GM18861 (cell line): Measurements from ENCODE around the gene BOLL.
"Not testable (repeated sequence)": the region's sequence is repeated elsewhere in the genome, so short reads cannot be mapped to it uniquely, and the experiment has no call there.

Experiments
- ATAC-seq: cut with Tn5 transposase; IDR thresholded peaks from one replicate; pipeline ENCODE4 v1.9.1; 2021; ENCODE audit not compliant: unreplicated experiment

The BOLL gene

DNA sequence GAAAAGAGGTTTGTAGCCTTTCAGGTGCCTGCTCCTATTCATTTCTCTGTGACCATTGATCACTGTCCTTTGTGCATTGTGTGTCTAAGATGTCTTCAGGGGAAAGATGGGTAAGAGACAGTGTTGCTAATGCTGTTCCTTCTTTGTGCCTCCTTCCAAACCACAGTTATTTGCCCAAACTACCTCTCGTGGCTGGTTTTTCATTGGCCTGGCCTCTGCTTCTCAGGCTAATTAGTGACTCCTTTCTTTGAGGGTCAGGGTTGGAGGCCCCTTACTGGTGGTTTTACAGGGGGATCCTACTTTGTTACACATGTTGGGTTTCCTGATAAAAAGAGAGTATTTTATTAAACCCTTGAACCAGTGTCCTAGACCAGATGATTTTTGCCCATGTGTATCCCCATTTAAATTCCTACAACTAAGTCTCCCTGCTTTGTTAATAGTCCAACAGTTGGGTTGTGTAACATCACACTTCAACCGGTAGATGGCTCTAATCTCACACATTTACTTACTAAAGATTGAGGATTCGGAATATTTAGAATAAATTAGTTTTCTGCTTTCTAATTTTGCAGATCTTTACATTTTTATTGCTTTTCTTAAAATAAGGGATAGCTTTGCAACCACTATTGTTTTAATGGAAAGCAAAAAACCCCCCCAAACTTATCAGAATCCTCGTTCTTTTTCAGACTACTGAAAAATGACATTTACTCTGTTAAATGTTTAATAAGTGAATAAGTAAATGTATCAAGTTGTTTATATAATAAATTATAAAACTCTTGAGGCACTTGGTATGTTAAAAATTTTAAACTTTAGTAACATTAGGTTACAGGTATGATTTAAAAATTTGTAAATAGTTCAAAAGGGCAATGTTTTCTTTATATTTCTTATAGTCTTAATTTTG, 77.6 kb downstream of the BOLL start:
- ATAC-seq = no peak

DNA sequence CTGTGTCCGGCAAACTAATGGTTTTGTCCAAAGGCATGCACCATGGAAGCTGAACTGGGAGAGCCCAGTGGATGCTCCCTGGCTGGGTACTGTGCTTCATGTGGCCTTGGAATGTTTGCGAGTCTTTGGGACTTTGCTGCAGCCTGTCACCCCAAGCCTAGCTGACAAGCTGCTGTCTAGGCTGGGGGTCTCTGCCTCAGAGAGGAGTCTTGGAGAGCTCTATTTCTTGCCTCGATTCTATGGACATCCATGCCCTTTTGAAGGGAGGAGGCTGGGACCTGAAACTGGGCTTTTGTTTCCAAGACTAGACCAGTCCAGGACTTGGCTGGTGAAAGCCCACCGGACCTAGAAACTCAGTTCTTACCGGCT, 78.3 kb downstream of the BOLL start:
- ATAC-seq = no peak

DNA sequence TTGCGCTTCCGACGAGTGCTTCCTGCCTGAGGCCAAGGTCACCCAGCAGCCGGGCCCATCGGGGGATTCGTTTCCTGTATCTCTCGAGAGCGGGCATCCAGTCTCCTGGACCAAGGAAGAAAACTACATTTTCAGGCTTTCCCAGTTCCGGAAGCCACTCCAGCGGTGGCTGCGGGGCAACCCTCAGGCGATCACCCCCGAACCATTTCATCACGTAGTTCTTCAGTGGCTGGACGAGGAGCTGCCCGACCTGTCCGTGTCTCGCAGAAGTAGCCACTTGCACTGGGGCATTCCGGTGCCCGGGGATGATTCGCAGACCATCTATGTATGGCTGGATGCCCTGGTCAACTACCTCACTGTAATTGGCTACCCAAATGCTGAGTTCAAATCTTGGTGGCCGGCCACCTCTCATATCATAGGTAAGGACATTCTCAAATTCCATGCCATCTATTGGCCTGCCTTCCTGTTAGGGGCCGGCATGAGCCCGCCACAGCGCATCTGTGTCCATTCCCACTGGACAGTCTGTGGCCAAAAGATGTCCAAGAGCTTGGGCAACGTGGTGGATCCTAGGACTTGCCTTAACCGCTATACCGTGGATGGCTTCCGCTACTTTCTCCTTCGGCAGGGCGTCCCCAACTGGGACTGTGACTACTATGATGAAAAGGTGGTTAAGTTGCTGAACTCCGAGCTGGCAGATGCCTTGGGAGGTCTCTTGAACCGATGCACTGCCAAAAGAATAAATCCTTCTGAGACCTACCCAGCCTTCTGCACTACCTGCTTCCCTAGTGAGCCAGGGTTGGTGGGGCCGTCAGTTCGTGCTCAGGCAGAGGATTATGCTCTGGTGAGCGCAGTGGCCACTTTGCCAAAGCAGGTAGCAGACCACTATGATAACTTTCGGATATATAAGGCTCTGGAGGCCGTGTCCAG, 78.9 kb downstream of the BOLL start:
- no peak for ATAC-seq

DNA sequence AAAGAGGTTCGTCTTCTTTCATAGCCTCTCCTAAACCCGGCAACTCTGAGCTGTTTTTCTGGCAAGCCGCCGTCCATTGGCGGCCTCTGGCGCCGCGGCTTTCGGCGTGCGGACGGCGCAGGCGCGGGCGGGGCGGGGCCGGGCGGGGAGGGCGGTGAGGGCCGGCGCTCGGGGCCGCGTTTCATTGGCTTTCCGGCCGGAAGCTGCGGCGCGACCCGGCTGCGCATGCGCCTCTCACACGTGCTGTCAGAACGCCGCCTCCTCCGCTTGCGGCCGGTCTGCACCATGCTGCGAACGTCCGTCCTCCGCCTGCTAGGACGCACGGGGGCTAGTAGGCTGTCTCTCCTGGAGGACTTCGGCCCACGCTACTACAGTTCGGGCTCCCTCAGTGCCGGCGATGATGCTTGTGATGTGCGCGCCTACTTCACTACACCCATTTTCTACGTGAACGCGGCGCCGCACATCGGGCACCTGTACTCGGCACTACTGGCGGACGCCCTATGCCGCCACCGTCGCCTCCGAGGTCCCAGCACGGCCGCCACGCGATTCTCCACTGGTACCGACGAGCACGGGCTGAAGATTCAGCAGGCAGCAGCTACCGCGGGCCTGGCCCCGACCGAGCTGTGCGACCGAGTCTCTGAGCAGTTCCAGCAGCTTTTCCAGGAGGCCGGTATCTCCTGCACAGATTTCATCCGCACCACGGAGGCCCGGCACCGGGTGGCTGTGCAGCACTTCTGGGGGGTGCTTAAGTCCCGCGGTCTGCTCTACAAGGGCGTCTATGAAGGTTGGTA, 79.8 kb downstream of the BOLL start, which contains the start of gene MARS2:
Gene MARS2, plus strand, starts transcription at position 249 of the 791 bp plus-strand sequence. Its CDS starts 37 bp downstream, at position 286.
- peak; percentile 75 for ATAC-seq

DNA sequence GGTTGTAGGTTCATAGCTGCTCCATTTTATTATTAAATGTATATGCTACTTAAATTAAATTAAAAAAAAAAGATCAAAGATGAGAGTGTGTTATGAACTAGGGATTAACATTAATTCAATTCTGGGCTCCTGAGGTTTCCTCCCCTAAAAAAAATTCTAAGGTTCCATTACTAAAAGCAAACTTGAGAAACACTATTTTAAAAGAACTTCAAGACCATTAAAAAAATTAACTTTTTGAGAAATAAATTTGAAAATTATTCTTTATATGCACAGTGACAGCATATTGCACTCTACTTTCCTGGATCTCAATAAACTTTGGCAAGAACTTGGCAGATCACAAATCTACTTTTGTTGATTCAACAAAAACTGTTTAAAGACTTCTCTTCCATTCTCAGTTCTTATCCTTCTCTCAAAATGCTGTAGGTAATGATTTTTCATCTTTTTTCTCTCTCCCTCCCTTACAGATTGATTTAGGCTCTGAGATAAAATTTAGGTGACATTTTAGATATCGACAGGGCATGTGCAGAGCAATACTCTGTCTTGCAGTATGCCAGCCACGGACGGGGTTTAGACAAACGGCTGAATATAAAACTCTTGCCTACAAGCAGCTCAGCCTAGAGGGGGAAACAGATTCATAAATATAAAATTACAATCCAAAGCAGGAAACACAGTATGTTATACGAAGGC, 80.5 kb downstream of the BOLL start:
- ATAC-seq = peak; percentile 27

DNA sequence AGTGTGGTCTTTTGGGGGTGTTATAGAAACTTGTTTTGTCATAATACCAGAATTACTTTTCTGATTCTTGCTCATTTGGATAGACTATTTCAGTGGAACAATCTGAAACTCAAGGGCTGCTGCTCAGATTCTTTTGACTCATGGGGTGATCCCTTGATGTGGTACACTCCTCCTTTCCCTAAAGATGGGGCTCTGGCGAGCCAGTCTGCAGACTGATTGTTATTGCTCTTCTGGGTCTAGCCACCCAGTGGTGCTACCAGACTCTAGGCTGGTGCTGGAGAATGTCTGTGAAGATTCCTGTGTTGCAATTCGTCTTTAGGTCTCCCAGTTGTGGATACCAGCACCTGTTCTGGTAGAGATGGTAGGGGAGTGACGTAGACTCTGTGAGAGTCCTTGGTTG, 84.2 kb downstream of the BOLL start:
- no peak for ATAC-seq

DNA sequence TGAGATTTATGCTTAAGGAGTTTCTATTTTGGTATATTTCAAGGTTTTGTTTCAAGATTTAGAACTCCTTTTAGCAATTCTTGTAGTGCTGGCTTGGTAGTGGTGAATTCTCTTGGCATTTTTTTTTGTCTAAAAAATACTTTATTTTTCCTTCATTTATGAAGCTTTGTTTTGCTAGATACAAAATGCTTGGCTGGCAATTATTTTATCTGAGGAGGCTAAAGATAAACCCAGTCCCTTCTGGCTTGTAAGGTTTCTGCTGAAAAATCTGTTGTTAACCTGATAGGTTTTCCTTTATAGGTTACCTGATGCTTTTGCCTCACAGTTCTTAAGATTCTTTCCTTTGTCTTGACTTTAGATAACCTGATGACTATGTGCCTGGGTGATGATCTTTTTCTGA, 85.4 kb downstream of the BOLL start:
- not testable (repeated sequence) for ATAC-seq

DNA sequence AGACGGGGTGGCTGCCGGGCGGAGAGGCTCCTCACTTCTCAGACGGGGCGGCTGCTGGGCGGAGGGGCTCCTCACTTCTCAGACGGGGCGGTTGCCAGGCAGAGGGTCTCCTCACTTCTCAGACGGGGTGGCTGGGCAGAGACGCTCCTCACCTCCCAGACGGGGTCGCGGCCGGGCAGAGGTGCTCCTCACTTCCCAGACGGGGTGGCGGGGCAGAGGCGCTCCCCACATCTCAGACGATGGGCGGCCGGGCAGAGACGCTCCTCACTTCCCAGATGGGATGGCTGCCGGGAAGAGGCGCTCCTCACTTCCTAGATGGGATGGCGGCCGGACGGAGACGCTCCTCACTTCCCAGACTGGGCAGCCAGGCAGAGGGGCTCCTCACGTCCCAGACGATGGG, 88.5 kb downstream of the BOLL start:
- ATAC-seq = not testable (repeated sequence)

DNA sequence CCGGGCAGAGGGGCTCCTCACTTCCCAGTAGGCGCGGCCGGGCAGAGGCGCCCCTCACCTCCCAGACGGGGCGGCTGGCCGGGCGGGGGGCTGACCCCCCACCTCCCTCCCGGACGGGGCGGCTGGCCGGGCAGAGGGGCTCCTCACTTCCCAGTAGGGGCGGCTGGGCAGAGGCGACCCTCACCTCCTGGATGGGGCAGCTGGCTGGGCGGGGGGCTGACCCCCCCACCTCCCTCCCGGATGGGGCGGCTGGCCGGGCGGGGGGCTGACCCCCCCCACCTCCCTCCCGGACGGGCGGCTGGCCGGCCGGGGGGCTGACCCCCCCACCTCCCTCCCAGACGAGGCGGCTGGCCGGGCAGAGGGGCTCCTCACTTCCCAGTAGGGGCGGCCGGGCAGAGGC, 89.1 kb downstream of the BOLL start:
- ATAC-seq = not testable (repeated sequence)

DNA sequence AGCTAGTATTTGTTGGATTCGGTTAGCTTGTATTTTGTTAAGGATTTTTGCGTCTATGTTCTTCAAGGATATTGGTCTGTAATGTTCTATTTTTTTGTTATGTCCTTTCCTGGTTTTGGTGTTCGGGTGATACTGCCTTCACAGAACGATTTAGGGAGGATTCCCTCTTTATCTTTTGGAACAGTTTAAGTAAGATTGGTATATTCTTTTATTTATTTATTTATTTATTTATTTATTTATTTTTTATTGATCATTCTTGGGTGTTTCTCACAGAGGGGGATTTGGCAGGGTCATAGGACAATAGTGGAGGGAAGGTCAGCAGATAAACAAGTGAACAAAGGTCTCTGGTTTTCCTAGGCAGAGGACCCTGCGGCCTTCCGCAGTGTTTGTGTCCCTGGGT, 89.9 kb downstream of the BOLL start:
- ATAC-seq = not testable (repeated sequence)

DNA sequence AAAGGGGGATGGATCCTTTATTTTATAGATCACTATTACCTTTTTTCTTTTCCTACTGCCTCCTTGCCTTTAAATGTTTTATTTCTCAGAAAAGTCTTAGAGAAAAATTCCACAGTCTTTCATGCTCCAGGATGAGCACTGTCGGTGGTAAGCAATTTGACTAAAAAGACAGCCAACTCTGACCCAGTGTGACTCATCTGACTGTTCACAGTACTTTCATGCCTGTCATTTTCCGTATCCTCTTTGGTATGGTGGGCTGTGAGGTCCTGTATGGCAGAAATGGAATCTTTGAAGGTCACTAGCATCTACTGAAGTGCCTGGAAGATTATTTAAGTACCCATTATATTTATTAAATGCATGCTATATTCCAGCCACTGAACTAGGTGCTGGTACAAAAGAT, 107.6 kb downstream of the BOLL start:
- no peak for ATAC-seq

DNA sequence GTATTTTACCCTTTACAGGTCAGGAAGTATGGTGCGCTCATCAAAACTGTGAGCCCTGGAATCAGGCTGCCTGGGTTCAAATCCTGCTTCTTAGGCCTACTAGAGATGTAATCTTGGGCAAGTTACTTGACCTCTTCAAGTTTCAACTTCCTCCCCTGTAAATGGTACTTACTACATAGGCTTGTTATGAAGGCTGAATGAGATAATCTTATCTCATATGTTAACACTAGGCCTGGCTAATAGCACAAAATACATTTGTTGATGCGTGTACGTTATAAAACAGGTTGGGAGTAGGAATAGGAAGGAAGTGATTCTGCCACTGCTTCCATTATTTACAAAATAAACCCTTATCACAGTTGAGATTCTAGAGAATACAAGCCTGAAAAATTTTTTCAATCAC, 108.1 kb downstream of the BOLL start:
- ATAC-seq = no peak
